Gastroesophageal sphincter (tissue), 4 donors: Measurements from ENCODE around the gene CBLN3. TPM values are rescaled to one million over a fixed set of nuclear protein-coding genes. Genes with fewer than 3 reads are reported as not detected.

Experiments used
- ATAC-seq: fragments of 150-250 bp; one replicate; pipeline ENCODE4 v1.9.1; 2016; ENCODE audit warnings: mild to moderate bottlenecking, moderate library complexity
- H3K27ac ChIP-seq, 4 donors: fragments of 200-600 bp; sonication (generic) in 3 of 4; 1 replicate in 3 of 4; 2 replicates in 1 of 4; pipeline ENCODE4 v1.5.1; 2016 to 2019
- H3K27me3 ChIP-seq: fragments of 200-600 bp; sonication (generic); one replicate; pipeline ENCODE4 v1.5.1; 2019
- H3K36me3 ChIP-seq, 2 donors: fragments of 200-600 bp; sonication (generic); one replicate each; pipeline ENCODE4 v1.5.1; 2019; ENCODE audit warnings: control low read depth in 1 of 2
- H3K4me1 ChIP-seq, 3 donors: fragments of 200-600 bp; sonication (generic); 1 replicate in 2 of 3; 2 replicates in 1 of 3; pipeline ENCODE4 v1.5.1; 2016 to 2019; ENCODE audit warnings: control low read depth in 2 of 3
- H3K4me3 ChIP-seq, 2 donors: fragments of 200-600 bp; sonication (generic); one replicate each; pipeline ENCODE4 v1.5.1; 2019; ENCODE audit warnings: mild to moderate bottlenecking in 1 of 2, moderate library complexity in 1 of 2
- H3K9me3 ChIP-seq, 3 donors: fragments of 200-600 bp; sonication (generic); one replicate each; pipeline ENCODE4 v1.5.1; 2017 to 2019; ENCODE audit warnings: control low read depth in 2 of 3
- EP300 ChIP-seq: sonication (generic); formaldehyde crosslinking; IDR thresholded peaks from one replicate; pipeline ENCODE4 v1.6.1; 2017; ENCODE audit warnings: antibody characterized with exemption, mild to moderate bottlenecking
- POLR2A ChIP-seq, 2 donors: fragments of 450-650 bp; IDR thresholded peaks; one replicate each; pipeline ENCODE4 v1.6.1; 2017; ENCODE audit warnings: antibody characterized with exemption in 2 of 2, mild to moderate bottlenecking in 2 of 2, moderate library complexity in 1 of 2
- POLR2AphosphoS5 ChIP-seq: sonication (generic); formaldehyde crosslinking; IDR thresholded peaks from one replicate; pipeline ENCODE4 v1.6.1; 2017; ENCODE audit warnings: antibody characterized with exemption
- WGBS, 2 donors: methylation state at CpG; one replicate each; pipeline ENCODE4 v1.1.5; 2018; ENCODE audit warnings: low coverage in 1 of 2; 5-methylcytosine and 5-hydroxymethylcytosine counted together
- total RNA-seq, 4 donors: library from RNA; depleted of rRNA; stranded (reverse); fragments of >200 nt; gene quantifications; one replicate each; pipeline ENCODE4 v1.1.0, GENCODE V29; 2016
- TF ChIP-seq, protein P1 (sequence below), 4 experiments: fragments of 200-600 bp in 2 of 4; fragments of 450-650 bp in 2 of 4; sonication (generic) in 1 of 4; IDR thresholded peaks; one replicate each; pipeline ENCODE4 v1.5.1; 2017 to 2019; ENCODE audit warnings: antibody characterized with exemption in 4 of 4, mild to moderate bottlenecking in 2 of 4, moderate library complexity in 2 of 4

CBLN3 gene
- total RNA-seq, 4 donors from 2014 or later: 0.49 to 2.8 (median 2.1) TPM

GRCh38 chr14:24428628-24429394 lies 657 bp downstream of the CBLN3 start:
- ATAC-seq: no peak
- peak overlapping the region; percentile 88 to 99 (median 95) for H3K27ac ChIP-seq
- peaks cover 4 to 44% (median 22%) of the 10 kb centered on the region in 3 donors for H3K4me1 ChIP-seq
- 73% methylated on average over 6 of the region's 18 CpGs; no CpG with 5 or more reads in 1 of the 2 donors for WGBS, 2 donors
- H3K9me3 ChIP-seq: no peaks in the 10 kb centered on the region
- peaks cover 0 to 26% of the 10 kb centered on the region in 2 donors for H3K36me3 ChIP-seq
- H3K4me3 ChIP-seq: peak overlapping the region in 1 of 2 donors; percentile 81
- TF ChIP-seq, protein P1, sequence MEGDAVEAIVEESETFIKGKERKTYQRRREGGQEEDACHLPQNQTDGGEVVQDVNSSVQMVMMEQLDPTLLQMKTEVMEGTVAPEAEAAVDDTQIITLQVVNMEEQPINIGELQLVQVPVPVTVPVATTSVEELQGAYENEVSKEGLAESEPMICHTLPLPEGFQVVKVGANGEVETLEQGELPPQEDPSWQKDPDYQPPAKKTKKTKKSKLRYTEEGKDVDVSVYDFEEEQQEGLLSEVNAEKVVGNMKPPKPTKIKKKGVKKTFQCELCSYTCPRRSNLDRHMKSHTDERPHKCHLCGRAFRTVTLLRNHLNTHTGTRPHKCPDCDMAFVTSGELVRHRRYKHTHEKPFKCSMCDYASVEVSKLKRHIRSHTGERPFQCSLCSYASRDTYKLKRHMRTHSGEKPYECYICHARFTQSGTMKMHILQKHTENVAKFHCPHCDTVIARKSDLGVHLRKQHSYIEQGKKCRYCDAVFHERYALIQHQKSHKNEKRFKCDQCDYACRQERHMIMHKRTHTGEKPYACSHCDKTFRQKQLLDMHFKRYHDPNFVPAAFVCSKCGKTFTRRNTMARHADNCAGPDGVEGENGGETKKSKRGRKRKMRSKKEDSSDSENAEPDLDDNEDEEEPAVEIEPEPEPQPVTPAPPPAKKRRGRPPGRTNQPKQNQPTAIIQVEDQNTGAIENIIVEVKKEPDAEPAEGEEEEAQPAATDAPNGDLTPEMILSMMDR (IDR thresholded peaks at IDR 0.05): no peak
- TF ChIP-seq POLR2AphosphoS5: no peak
- peak in 1 of 2 donors; percentile 6 for TF ChIP-seq POLR2A (IDR thresholded peaks at IDR 0.05)
- no peaks in the 10 kb centered on the region for H3K27me3 ChIP-seq

DNA sequence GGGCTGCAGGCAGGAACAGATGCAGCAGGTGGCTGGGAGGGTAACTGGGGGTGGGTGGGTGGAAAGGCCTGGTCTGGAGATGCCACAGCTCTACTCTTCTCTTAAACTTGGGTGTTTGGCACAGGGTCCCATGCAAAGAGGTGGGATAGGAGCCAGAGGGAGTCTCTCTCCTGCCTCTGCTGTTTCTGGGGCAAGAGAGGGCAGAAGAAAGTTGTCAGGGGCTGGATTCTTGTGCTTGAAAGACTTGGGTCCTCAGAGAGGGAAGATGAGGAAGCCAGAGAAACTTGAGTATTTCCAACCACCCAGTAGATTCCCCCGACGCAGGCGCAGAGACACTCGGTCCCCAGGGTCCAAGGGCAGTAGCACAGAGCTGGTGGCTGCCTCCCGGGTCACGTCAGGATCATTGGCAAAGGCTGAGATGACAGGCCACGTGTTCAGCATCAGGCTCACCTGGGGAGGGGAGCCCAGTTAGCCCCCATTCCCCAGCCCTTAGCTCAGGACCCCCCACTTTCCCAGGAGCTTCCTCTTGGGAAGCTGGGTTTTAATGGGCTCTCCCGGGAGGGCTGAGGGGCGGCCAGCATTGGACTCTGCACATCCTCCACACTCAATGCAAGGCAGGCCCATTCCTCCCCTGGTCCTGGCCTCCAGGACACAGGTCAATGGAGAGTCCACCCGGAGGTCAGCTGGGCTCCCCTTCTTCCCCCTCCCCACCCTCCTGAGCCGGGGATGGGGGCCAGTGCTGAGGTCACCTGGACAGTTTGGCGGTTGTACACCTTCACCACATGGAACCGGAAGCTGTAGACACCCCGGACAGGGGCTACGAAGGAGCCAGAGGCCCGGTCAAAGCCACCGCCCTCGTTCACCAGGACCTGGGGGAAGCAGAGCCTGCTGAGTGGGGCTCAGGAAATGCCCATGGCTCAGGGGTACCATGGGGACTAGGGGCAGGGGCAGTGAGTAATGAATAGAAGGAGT lies 1.6 kb downstream of the CBLN3 start:
- Histone ChIP-seq H3K36me3 (peaks cover 0 to 16% of the 10 kb centered on the region in 2 donors), H3K4me3 (no peak overlapping the region), H3K4me1 (peaks cover 4 to 41% (median 22%) of the 10 kb centered on the region in 3 donors), H3K27me3 (peaks cover 9% of the 10 kb centered on the region), H3K9me3 (no peaks in the 10 kb centered on the region), H3K27ac (peak overlapping the region in 1 of 4 donors; percentile 94)
- 100% methylated on average over 1 of the region's 18 CpGs; no CpG with 5 or more reads in 1 of the 2 donors for WGBS, 2 donors
- no peak for ATAC-seq
- no peak for TF ChIP-seq POLR2A (IDR thresholded peaks at IDR 0.05)
- no peak for TF ChIP-seq EP300
- TF ChIP-seq, protein P1 (IDR thresholded peaks at IDR 0.05): no peak
- TF ChIP-seq POLR2AphosphoS5: no peak

DNA sequence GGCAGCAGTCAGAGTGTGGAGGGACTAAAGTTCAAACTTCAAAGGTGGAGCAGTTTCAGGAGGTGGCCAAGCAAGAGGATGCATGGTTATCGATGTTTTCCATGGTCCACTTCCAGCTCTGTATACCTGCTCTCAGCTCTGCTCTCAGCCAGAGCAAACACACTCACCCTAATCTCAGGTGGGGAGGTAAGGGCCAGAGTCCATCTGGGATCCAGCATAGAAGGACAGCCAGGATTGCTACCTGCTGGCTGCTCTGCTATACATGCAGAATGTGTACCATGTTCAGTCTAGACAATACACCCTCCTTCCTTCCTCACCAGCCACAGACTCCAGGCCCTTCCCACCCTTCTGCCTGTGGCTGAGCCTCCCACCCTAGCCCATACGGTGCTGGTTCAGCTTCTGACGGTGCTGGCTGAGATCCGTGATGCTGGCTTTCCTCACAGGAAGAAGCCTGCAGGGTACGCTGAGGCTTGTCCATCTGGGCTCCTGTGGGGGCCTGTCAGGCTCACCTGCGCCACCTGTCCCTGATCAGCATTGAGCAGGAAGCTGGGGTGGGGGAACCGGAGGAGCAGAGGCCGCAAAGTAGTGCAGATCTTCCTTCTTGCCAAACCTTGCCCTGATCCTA lies 2.4 kb downstream of the CBLN3 start:
- H3K36me3 ChIP-seq: peaks cover 0 to 8% of the 10 kb centered on the region in 2 donors
- no peak overlapping the region for H3K4me3 ChIP-seq
- H3K27ac ChIP-seq: peak overlapping the region in 1 of 4 donors; percentile 6
- ATAC-seq: no peak
- TF ChIP-seq, protein P1 (IDR thresholded peaks at IDR 0.05): no peak
- no peak for TF ChIP-seq POLR2AphosphoS5
- TF ChIP-seq POLR2A (IDR thresholded peaks at IDR 0.05): no peak
- no peak for TF ChIP-seq EP300
- peaks cover 13% of the 10 kb centered on the region for H3K27me3 ChIP-seq
- no peaks in the 10 kb centered on the region for H3K9me3 ChIP-seq
- 75 to 88% methylated on average over 1 to 3 of the region's 8 CpGs for WGBS, 2 donors
- H3K4me1 ChIP-seq: peaks cover 4 to 33% (median 18%) of the 10 kb centered on the region in 3 donors

DNA sequence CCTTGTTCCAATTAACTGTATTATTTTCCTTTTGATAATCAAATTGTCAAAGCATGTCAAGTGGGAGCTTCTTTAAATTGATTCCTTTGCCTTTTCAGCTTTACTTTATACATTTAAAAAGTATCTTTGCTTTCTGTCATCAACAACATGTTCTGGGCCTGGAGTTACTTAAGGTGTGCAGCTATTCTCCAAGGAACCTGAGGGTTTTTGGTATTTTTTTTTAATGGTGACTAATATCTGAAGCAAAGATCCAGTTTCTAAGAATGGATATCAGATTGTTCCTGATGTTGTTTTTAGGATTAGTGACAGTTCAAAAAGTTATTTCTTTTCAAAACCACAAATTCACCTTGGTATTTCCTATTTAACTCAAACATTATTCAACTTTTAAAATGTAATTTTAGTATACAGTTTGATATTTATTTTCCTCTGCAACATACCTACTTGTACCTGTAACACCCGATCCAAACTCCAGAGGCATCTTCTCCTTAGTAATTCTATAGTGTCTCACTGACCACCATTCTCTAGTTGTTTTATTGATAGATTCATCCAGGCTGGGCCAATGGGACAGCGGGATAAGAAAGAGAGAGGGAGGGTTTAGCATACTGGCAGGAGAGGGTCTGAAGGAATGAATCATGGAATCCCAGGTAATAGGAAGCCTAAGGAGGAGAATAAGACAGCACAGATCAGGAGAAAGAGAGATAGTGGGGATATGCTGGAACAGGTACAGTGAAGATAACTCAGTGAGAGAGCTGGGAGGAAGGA lies 3.1 kb downstream of the CBLN3 start:
- WGBS, 2 donors: 94% methylated on average over 2 of the region's 2 CpGs; no CpG with 5 or more reads in 1 of the 2 donors
- peak overlapping the region in 1 of 4 donors; percentile 54 for H3K27ac ChIP-seq
- no peak overlapping the region for H3K4me3 ChIP-seq
- H3K36me3 ChIP-seq: peaks cover 0 to under 1% of the 10 kb centered on the region in 2 donors
- no peak for ATAC-seq
- peaks cover 3 to 26% (median 11%) of the 10 kb centered on the region in 3 donors for H3K4me1 ChIP-seq
- H3K9me3 ChIP-seq: no peaks in the 10 kb centered on the region
- TF ChIP-seq EP300 (no peak), POLR2A (IDR thresholded peaks at IDR 0.05) (no peak), POLR2AphosphoS5 (no peak)
- TF ChIP-seq, protein P1 (IDR thresholded peaks at IDR 0.05): no peak
- peaks cover 20% of the 10 kb centered on the region for H3K27me3 ChIP-seq
